Mammary epithelial cell (primary cell): ENCODE measurements around the gene FAM111A.
"Not testable (repeated sequence)": the region's sequence is repeated elsewhere in the genome, so short reads cannot be mapped to it uniquely, and the experiment has no call there.

Experiments
- CTCF ChIP-seq, 2 donors: IDR thresholded peaks in 1 of 2; conservative IDR thresholded peaks in 1 of 2; 2 replicates each; pipeline ENCODE4 v1.5.1; 2011 to 2012; ENCODE audit warnings: inconsistent platforms in 2 of 2, low read length in 2 of 2, mild to moderate bottlenecking in 2 of 2, control low read depth in 1 of 2, low read depth in 1 of 2; ENCODE audit not compliant: insufficient read depth in 1 of 2; ENCODE audit errors: extremely low read depth in 1 of 2
- EZH2 ChIP-seq: IDR thresholded peaks from 2 replicates; pipeline ENCODE4 v1.6.1; 2012; ENCODE audit warnings: low read length, inconsistent platforms, borderline replicate concordance

- TF ChIP-seq CTCF (conservative IDR thresholded peaks at IDR 0.05 in 1 of 2, IDR thresholded peaks at IDR 0.05 in 1 of 2; ENCODE audit: extremely low read depth in 1 of 2, insufficient read depth in 1 of 2, low read depth in 1 of 2, low read length in 2 of 2); EZH2: not testable (repeated sequence)
Observed at GRCh38 chr11:59107721-59108120, 34.9 kb upstream of the FAM111A start.
